GM18499 (cell line): ENCODE data around the gene NEURL2.

ENCODE experiments used
- ATAC-seq: cut with Tn5 transposase; IDR thresholded peaks from one replicate; pipeline ENCODE4 v1.9.1; 2021; ENCODE audit warnings: moderate number of reproducible peaks; ENCODE audit not compliant: insufficient read depth, unreplicated experiment

Gene NEURL2

DNA sequence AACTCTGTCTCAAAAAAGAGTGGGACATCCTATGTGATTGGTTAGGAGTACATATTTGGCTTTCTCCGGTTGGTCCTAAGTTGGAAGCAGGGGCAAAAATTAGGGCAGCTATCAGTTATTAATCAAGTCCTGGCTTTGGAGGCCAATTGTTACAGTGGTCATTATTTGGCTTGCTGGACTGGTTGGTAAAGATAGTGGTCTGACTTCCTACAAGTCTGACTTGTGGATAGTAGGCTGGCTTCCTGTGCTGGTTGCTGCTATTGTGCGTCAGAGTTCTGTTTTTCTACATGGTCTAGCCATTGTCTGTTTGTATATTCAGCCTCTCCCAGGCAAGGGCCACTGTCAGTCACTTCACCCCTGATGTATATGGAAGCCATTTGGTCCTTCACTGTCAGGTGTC is 40.8 kb downstream of the NEURL2 start:
- ATAC-seq, result no peak

- ATAC-seq, result no peak
These were observed 41.9 kb downstream of the NEURL2 start for GRCh38 chr20:45848969-45849582.

GRCh38 chr20:45848421-45848820 is 42.6 kb downstream of the NEURL2 start:
- ATAC-seq, result no peak

DNA sequence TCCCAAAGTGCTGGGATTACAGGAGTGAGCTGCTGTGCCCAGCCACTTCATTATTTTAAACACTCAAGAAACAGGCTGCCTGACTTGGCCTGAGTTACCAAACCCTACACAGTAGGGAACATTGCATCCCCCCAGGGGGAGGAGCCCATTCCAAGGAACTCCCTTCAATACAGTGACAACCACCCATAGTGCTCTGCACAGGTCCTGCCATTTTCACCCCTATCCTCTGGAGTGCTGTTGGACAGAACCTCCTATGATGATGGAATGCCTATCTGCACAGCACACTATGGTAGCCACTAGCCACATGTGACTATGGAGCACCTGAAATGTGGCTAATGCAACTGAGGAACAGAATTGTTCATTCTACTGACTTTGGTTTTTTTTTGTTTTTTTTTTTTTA is 45.6 kb downstream of the NEURL2 start:
- no peak for ATAC-seq

DNA sequence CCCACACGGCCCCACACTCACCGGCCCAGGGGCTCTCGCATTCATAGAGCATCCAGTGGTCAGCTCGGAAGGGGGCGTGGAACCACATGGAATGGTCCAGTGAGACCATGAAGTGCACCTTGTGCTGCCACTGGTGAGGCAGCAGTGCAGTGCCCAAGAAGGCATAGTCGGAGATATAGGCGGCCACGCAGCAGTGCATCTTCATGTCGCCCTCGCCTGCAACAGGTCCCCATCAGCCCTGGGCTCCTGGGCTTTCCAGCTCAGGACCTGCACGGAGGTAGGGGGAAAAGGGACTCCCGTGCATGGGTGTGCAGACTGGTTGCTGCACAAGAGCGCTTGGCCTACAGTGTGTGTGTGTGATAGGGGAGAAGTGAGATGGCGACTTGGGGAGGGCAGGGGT is 47.5 kb downstream of the NEURL2 start:
- no peak for ATAC-seq

- no peak for ATAC-seq
These were observed 48.7 kb downstream of the NEURL2 start for GRCh38 chr20:45842169-45842812.

DNA sequence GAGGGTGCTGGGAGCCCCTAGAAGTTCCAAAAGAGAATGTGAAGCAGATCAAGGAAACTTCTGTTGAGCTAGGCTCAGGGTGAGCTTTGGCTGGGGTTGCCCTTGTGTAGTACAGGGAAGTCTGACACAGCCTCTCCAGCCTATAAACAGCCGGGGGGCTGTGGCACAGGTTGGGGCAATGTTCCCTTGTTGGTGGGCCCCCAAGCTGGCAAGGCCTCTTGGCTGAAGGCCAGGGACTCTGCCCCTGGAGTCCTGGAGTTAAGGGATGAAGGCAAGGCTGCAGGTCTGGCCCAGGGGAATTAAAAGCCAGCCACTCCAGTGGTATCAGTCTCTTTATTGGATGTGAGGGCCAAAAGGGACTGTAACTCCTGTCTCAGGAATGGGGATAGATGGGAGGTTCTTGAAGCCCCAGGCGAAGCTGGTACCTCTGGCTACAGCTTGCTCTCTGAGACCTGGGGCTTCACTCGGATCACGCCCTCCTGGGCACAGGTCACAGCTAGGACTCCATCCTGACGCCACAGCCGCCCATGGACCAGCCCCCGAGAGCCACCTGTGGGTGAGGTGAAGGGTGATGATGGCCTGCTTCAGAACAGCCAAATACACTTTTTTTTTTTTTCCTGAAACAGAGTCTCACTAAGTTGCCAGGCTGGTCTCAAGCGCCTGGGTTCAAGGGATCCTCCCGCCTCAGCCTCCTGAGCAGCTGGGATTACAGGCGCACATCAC is 49.4 kb downstream of the NEURL2 start:
- ATAC-seq, result no peak

GRCh38 chr20:45840700-45841198 is 50.3 kb downstream of the NEURL2 start:
- ATAC-seq, result no peak
